Renal pelvis (tissue), 12 donors: ENCODE measurements around the gene NNAT. TPM values are rescaled to one million over a fixed set of nuclear protein-coding genes. Genes with fewer than 3 reads are reported as not detected.
"Not testable (repeated sequence)": the region's sequence is repeated elsewhere in the genome, so short reads cannot be mapped to it uniquely, and the experiment has no call there.

ENCODE experiments used
- DNase-seq: peaks from one replicate; pipeline ENCODE4 v3.0.0-alpha.2; 2013
- long read RNA-seq, 16 experiments: transcript quantifications; one replicate each; lab custom pipeline, GENCODE V29; 2026
- polyA plus RNA-seq, 3 donors: library from polyadenylated mRNA; unstranded; fragments of 120-200 nt; gene quantifications; one replicate each; pipeline ENCODE4 v1.2.1, GENCODE V29; 2013; ENCODE audit not compliant: insufficient read length in 3 of 3

The NNAT gene, protein sequence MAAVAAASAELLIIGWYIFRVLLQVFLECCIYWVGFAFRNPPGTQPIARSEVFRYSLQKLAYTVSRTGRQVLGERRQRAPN
- 100 to 1,000 TPM in 2 of 3 donors, 10 to 100 TPM in 1; 64.7 to 125 (median 114) TPM for polyA plus RNA-seq
- long read RNA-seq, donor 1, transcript NNAT-202 (2 exons, 1,222 nt) = minor isoform, 13 of 27 reads
- long read RNA-seq, donor 1, transcript NNAT-201 (3 exons, 1,297 nt) = major isoform, 14 of 27 reads
- long read RNA-seq, donor 1, partial matches to known transcripts = 0 of 27 reads
- long read RNA-seq, donor 1, other reads (novel, unspliced or antisense) = 0 of 27 reads
- long read RNA-seq, donor 2, transcript NNAT-202 (2 exons, 1,222 nt) = major isoform, 48 of 170 reads
- long read RNA-seq, donor 2, transcript NNAT-201 (3 exons, 1,297 nt) = minor isoform, 33 of 170 reads
- long read RNA-seq, donor 2, partial matches to known transcripts = 89 of 170 reads
- long read RNA-seq, donor 2, other reads (novel, unspliced or antisense) = 0 of 170 reads
- long read RNA-seq, donor 3, transcript NNAT-202 (2 exons, 1,222 nt) = major isoform, 35 of 104 reads
- long read RNA-seq, donor 3, transcript NNAT-201 (3 exons, 1,297 nt) = minor isoform, 23 of 104 reads
- long read RNA-seq, donor 3, partial matches to known transcripts = 45 of 104 reads
- long read RNA-seq, donor 3, other reads (novel, unspliced or antisense) = 0 of 104 reads
- long read RNA-seq, donor 4, transcript NNAT-201 (3 exons, 1,297 nt) = minor isoform, 25 of 82 reads
- long read RNA-seq, donor 4, transcript NNAT-202 (2 exons, 1,222 nt) = major isoform, 34 of 82 reads
- long read RNA-seq, donor 4, partial matches to known transcripts = 23 of 82 reads
- long read RNA-seq, donor 4, other reads (novel, unspliced or antisense) = 0 of 82 reads
- long read RNA-seq, donor 5, transcript NNAT-202 (2 exons, 1,222 nt) = major isoform, 8 of 48 reads
- long read RNA-seq, donor 5, transcript NNAT-201 (3 exons, 1,297 nt) = major isoform, 8 of 48 reads
- long read RNA-seq, donor 5, partial matches to known transcripts = 32 of 48 reads
- long read RNA-seq, donor 5, other reads (novel, unspliced or antisense) = 0 of 48 reads
- long read RNA-seq, donor 6, transcript NNAT-202 (2 exons, 1,222 nt) = major isoform, 13 of 23 reads
- long read RNA-seq, donor 6, transcript NNAT-201 (3 exons, 1,297 nt) = minor isoform, 8 of 23 reads
- long read RNA-seq, donor 6, partial matches to known transcripts = 0 of 23 reads
- long read RNA-seq, donor 6, other reads (novel, unspliced or antisense) = 0 of 23 reads
- long read RNA-seq, donor 7, transcript NNAT-201 (3 exons, 1,297 nt) = minor isoform, 26 of 168 reads
- long read RNA-seq, donor 7, transcript NNAT-202 (2 exons, 1,222 nt) = major isoform, 37 of 168 reads
- long read RNA-seq, donor 7, partial matches to known transcripts = 45 of 168 reads
- long read RNA-seq, donor 7, other reads (novel, unspliced or antisense) = 60 of 168 reads
- long read RNA-seq, donor 8, transcript NNAT-202 (2 exons, 1,222 nt) = major isoform, 26 of 57 reads
- long read RNA-seq, donor 8, transcript NNAT-201 (3 exons, 1,297 nt) = minor isoform, 10 of 57 reads
- long read RNA-seq, donor 8, partial matches to known transcripts = 0 of 57 reads
- long read RNA-seq, donor 8, other reads (novel, unspliced or antisense) = 20 of 57 reads
- long read RNA-seq, donor 9, transcript NNAT-201 (3 exons, 1,297 nt) = minor isoform, 17 of 149 reads
- long read RNA-seq, donor 9, transcript NNAT-202 (2 exons, 1,222 nt) = major isoform, 44 of 149 reads
- long read RNA-seq, donor 9, partial matches to known transcripts = 85 of 149 reads
- long read RNA-seq, donor 9, other reads (novel, unspliced or antisense) = 0 of 149 reads
- long read RNA-seq, donor 10, transcript NNAT-201 (3 exons, 1,297 nt) = major isoform, 33 of 66 reads
- long read RNA-seq, donor 10, transcript NNAT-202 (2 exons, 1,222 nt) = minor isoform, 28 of 66 reads
- long read RNA-seq, donor 10, partial matches to known transcripts = 5 of 66 reads
- long read RNA-seq, donor 10, other reads (novel, unspliced or antisense) = 0 of 66 reads
- long read RNA-seq, donor 11, transcript NNAT-202 (2 exons, 1,222 nt) = minor isoform, 19 of 43 reads
- long read RNA-seq, donor 11, transcript NNAT-201 (3 exons, 1,297 nt) = major isoform, 24 of 43 reads
- long read RNA-seq, donor 11, partial matches to known transcripts = 0 of 43 reads
- long read RNA-seq, donor 11, other reads (novel, unspliced or antisense) = 0 of 43 reads
- long read RNA-seq, donor 12, transcript NNAT-202 (2 exons, 1,222 nt) = major isoform, 58 of 196 reads
- long read RNA-seq, donor 12, transcript NNAT-201 (3 exons, 1,297 nt) = minor isoform, 36 of 196 reads
- long read RNA-seq, donor 12, partial matches to known transcripts = 0 of 196 reads
- long read RNA-seq, donor 12, other reads (novel, unspliced or antisense) = 99 of 196 reads
- long read RNA-seq, donor 13, transcript NNAT-201 (3 exons, 1,297 nt) = minor isoform, 9 of 50 reads
- long read RNA-seq, donor 13, transcript NNAT-202 (2 exons, 1,222 nt) = major isoform, 12 of 50 reads
- long read RNA-seq, donor 13, partial matches to known transcripts = 0 of 50 reads
- long read RNA-seq, donor 13, other reads (novel, unspliced or antisense) = 28 of 50 reads
- long read RNA-seq, donor 14, transcript NNAT-202 (2 exons, 1,222 nt) = minor isoform, 39 of 87 reads
- long read RNA-seq, donor 14, transcript NNAT-201 (3 exons, 1,297 nt) = major isoform, 42 of 87 reads
- long read RNA-seq, donor 14, partial matches to known transcripts = 5 of 87 reads
- long read RNA-seq, donor 14, other reads (novel, unspliced or antisense) = 0 of 87 reads
- long read RNA-seq, donor 15, transcript NNAT-202 (2 exons, 1,222 nt) = major isoform, 49 of 71 reads
- long read RNA-seq, donor 15, transcript NNAT-201 (3 exons, 1,297 nt) = minor isoform, 17 of 71 reads
- long read RNA-seq, donor 15, partial matches to known transcripts = 5 of 71 reads
- long read RNA-seq, donor 15, other reads (novel, unspliced or antisense) = 0 of 71 reads
- long read RNA-seq, donor 16, transcript NNAT-201 (3 exons, 1,297 nt) = minor isoform, 22 of 121 reads
- long read RNA-seq, donor 16, transcript NNAT-202 (2 exons, 1,222 nt) = major isoform, 31 of 121 reads
- long read RNA-seq, donor 16, partial matches to known transcripts = 68 of 121 reads
- long read RNA-seq, donor 16, other reads (novel, unspliced or antisense) = 0 of 121 reads

DNA sequence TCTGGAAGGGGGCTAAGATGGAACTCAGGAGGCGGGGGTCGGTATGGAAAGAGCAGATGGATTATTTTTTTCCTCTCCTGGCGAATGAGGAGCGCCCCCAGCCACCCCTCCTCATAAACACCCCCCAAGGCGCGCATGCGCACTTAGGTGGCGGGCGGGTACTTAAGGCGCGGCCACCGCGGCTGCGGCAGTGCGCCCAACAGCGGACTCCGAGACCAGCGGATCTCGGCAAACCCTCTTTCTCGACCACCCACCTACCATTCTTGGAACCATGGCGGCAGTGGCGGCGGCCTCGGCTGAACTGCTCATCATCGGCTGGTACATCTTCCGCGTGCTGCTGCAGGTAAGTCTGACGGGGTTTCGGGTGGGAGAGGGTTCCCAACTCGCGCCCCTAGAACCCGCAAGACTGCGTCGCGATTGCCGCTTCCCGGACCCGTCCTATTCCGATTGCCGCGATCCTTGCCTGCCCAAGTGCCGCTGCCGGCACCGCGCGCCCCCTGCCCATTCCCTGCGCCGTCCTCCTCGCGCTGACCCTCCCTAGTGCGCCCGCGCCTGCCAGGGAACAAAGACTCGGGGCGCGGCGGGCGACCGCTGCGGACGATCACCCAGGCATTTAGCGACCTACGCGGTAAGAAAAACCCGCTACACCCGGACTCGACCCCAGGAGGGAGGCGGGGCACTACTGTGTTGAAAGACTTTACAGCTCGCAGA, at the start of gene NNAT:
Gene NNAT (plus strand): TSS at position 190 of the 711 bp plus-strand sequence. CDS start 82 bp downstream, at position 272.
- DNase-seq = peak; percentile 58

DNA sequence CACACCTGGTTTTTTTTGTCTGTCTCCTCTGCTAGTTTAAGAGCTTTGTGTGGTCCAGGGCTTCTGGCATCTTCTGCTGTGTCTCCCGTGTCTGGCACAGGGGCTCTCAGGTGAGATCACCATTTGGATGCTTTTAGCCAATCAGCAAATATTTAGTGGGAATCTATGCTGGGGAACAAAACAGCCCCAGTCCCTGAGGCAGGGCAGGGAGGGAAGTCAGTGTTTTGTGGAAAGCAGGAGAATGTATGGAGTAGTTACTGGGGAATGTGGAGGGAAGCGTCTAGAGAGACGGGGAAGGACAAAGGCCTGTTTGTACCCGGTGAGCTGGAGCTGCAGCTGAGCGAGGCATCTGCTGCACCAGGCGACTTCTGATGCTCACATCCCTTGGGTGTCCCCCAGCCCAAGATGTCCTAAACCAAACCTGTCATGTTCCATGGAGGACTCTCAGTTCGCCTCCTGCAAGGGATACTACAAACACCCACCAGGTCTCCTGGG, 49.3 kb upstream of the NNAT start:
- no peak for DNase-seq

DNA sequence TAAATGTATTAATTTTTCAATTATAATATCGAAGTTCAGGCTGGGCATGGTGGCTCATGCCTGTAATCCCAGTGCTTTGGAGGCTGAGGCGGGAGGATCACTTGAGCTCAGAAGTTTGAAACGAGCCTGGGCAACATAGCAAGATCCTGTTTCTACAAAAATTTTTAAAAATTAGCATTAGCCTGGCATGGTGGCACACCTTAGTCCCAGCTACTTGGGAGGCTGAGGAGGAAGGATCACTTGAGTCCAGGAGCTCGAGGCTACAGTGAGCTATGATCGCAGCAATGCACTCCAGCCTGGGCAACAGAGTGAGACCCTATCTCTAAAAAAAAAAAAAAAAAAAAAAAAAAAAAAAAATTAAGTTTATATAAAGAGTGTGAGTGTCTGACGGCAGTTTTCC, 48.6 kb upstream of the NNAT start:
- DNase-seq = not testable (repeated sequence)

DNA sequence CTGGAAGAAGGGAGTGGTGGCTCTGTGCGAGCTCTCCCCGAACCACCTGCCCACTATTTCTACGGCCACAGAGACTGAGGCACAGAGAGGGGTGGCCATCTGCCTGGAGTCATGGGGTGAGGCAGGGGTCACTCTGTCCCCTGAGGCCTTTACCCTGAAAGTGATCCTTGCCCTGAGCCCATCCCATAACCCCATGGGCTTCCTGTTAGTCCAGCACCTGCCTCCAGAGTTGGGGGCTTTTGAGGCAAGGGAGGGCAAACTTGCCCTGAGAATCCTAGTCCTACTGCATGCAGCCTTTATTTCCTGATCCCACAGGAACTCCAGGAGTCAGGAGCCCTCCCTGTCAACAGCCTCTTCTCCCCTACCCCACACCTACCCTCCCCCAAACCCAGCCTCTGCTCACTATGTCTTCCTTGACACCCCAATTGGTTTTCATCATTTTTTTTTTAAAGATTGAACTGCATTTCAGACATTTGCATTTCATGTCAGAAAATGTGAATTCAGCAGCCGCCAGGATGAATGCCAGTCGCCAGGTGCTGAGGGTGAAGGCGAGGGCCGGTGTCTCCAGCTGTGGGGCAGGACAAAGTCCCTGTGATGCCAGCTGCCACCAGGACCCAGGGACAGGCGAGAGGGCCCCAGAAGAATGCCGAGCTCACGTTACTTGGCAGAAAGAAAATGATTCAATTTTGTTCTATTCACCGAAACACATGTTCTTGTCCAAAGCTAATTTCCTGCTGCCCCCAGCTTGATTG, 47.6 kb upstream of the NNAT start:
- DNase-seq = no peak

DNA sequence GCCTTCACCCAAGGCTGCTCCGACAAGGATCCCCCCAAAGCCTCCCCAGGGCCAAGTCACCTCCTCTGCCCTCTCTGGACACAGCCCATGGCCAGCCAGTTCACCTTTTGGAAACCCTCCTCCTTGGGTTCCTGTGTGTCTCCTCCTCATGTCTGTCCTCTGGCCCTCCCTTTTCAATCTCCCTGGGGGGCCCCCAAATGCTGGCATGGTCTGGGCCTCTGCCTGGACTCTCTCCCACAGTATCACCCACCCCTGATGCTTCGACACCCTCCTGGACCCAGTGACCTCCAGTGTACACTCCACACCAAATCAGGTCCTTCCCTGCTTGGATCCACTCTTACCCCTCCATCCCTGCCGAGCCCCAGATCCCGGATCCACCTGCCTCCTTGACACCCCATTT, 46.7 kb upstream of the NNAT start:
- no peak for DNase-seq

DNA sequence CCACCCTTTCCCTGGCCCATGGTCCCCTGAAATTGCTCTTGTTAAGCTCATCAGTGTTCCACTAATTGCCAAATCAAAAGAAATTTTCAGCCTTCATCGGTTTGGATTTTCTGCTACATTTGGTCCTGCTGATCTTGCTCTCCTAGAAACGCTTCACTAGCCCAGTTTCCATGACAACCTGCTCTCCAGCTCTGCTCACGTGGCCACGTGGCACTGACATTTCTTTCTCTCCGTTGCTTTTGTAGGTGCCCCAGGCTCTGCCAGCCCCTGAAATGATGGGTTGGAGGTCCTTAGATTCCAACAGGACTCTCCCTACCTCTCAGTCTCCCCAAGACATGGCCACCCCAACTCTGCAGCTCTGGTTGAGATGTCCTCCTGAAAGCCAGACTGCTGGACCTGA, 45.8 kb upstream of the NNAT start:
- DNase-seq = peak; percentile 50

DNA sequence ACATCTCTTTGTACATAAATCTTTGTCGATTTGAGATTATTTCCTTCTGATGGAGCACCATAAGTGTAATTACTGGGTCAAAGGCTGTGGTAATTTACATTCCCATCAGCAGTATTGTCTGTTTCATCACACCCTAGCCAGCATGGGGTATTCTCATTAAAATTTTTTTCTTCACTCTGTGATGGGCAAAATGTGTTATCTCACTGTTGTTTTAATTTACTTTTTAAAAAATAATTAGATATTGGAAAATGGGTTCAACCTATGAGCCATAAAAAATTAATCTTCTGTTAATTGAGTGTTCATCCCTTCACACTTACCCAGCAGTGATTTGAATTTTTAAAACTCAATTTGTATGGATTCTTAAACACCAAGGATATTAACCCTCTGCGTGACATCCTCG, 44.0 kb upstream of the NNAT start:
- DNase-seq = no peak

DNA sequence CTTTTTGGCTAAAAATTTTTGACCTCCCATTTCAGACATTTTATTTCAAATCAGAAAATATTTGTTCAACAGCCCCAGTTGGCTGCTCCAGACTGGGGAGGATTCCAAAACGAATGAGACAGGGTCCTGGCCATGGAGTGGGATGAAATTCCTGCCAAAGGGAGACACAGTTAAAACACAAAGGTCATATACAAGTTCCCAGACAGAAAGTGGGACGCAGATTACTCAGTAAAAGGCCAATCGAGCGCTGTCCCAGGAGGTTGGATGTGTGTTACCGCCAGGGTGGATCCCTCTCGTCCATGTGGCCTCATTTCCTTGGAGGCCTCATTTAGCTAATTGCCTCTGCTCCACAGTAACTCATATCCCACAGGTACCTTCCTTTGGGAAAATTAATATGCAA, 41.8 kb upstream of the NNAT start:
- DNase-seq = no peak

DNA sequence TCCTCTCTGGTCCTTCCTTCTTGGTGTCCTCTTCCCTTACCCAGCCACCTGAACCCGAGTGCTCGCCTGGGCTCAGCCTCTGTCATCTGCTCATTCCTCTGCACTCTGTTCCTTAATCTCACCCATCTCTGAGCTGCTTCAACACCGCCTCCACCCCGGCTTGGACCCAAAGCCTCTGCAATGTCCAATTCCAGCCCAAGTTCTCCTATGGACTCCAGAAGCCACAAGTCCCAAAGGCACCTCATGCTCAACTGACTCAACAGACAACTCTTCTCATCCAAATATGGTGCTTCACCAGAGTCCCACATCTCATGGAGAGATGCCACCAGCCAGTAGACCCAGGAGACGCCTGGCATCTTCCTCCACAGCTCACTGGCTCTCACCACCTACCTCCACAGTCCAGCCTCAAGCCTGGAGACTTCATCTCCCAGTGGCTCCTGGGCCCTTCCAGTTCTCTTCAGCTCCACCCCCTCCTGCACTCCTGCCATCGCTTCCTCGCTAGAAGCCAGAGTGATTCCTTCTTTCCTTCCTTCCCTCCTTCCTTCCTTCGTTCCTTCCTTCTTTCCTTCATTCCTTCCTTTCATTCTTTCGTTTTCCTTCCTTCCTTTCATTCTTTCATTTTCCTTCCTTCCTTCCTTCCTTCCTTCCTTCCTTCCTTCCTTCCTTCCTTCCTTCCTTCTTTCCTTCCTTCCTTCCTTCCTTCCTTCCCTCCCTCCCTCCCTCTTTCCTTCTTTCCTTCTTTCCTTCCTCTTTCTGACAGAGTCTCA, 40.9 kb upstream of the NNAT start:
- no peak for DNase-seq

DNA sequence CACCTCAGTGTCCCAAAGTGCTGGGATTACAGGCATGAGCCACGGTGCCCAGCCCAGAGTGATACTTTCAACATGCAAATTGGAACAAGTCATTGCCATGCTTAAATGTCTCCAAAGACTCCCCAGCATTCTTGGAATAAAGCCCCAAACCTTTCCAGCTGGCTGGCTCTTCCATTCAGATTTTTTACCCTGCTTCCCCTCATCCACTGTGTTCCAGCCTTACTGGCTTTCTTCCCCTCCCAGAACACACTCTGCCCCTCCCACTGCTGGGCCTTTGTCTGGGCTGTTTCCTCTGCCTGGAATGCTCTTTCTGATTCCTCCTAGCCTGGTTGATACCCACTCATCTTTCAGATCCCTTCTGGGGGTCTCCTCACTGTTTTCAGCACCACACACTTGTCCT, 40.1 kb upstream of the NNAT start:
- DNase-seq = no peak

DNA sequence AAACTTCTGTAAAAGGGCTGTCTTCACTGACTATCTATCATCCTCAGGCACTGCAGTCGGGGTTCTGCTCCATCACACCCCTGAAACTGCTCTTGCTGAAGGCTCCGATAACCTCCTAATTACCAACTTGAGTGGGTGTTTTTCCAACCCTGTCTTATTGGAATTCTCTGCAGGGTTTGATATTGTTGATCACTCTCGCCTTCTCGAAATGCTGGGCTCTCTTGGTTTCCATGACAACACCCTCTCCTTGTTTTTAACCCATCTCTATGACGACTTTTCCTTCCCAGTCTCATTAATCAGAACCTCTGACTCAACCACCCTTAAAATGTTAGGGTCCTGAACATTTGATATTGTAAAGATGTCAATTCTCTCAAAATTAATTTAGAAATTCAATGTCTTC, 39.4 kb upstream of the NNAT start:
- DNase-seq = no peak

DNA sequence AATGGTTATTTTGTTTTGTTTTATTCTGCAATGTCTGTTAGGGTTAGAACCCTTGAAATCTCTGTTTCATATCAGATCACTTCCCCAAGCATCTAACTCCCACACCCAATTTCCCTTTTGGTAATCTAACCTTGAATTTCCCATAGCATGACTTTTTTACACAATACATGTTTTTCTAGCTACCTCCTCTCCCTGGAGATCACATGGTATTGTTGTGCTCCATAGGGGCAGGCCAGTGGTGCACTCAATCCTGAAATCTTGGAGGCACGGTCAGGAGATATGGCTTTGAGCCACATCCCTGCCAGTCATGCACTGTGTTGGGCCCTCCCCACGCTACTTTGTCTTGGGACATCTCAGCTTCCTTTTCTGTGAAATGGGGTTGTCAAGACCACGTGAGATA, 36.7 kb upstream of the NNAT start:
- no peak for DNase-seq

DNA sequence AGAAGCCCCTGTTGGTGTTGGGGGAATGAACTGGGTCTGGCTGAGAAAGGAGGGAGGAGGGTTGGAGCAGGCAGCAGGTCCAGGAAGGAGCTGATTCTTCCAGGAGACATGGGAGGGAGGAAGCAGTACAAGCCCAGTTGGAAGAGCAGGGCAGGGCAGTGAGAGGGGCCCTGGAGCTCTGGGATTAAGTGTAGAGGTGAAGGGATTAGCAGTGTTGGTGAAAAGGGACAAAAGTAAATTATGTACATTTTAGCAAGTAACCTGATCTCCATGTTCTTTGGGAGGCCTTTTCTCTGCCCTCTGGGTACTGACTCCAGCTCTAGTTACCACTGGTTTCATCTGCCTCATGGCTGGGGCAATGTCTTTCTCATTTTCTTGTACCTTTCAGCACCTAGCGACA, 34.8 kb upstream of the NNAT start:
- not testable (repeated sequence) for DNase-seq

DNA sequence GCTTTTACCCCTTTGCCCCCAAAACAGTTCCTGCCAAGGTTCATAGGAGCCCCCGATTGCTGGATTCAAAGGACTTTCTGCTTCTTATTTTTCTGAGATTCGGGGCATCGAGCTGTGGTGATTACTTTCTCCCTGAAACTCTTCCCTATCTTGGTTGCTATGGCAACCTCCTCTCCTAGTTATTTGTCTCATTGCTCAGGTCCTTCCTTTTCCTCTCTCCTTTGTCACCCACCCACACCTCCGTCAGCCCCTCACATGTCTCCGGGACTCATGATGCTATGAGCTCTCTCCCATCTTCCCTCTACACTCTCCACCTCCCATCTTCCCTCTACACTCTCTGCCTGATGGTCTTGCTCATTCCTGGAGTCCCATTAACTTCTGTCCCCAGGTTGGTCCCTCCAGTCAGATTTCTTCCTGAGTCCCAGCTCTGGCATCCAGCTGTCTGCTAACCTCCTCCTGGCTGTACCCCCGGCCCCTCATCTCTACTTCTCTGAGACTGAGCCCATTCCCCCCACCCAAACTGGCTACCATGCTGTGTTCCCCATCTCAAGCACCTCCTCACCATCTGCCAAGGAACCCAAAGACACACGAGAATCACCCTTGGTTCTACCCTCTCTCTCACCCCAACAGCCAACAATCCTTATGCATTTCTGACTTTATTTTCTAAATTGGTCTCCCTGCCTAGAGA, 30.2 kb upstream of the NNAT start:
- DNase-seq = no peak
